Stomach (tissue), 9 donors: Measurements from ENCODE around the gene F2RL1. TPM values are rescaled to one million over a fixed set of nuclear protein-coding genes. Genes with fewer than 3 reads are reported as not detected.
"Not testable (repeated sequence)": the region's sequence is repeated elsewhere in the genome, so short reads cannot be mapped to it uniquely, and the experiment has no call there.

ENCODE experiments used
- DNase-seq, 2 donors: peaks; one replicate each; pipeline versions ENCODE4 v3.0.0 to v3.0.0-alpha.2; 2013 to 2019
- H3K27ac ChIP-seq, 5 donors: fragments of 200-600 bp in 4 of 5; sonication (generic) in 4 of 5; one replicate each; pipeline ENCODE4 v1.5.1; 2013 to 2019; ENCODE audit warnings: mild to moderate bottlenecking in 1 of 5, moderate library complexity in 1 of 5
- H3K27me3 ChIP-seq, 3 donors: fragments of 200-600 bp; sonication (generic); one replicate each; pipeline ENCODE4 v1.5.1; 2017 to 2019; ENCODE audit warnings: mixed run types in 1 of 3
- H3K36me3 ChIP-seq, 4 donors: fragments of 200-600 bp; sonication (generic); 1 replicate in 3 of 4; 2 replicates in 1 of 4; pipeline ENCODE4 v1.5.1; 2016 to 2019
- H3K4me1 ChIP-seq, 4 donors: fragments of 200-600 bp; sonication (generic); one replicate each; pipeline ENCODE4 v1.5.1; 2016 to 2019
- H3K4me3 ChIP-seq, 4 donors: fragments of 200-600 bp; sonication (generic) in 3 of 4; one replicate each; pipeline ENCODE4 v1.5.1; 2016 to 2019; ENCODE audit warnings: mild to moderate bottlenecking in 1 of 4
- H3K9me3 ChIP-seq, 4 donors: fragments of 200-600 bp; sonication (generic); one replicate each; pipeline ENCODE4 v1.5.1; 2016 to 2019
- EP300 ChIP-seq: sonication (generic); formaldehyde crosslinking; IDR thresholded peaks from one replicate; pipeline ENCODE4 v1.6.1; 2017; ENCODE audit warnings: antibody characterized with exemption
- POLR2A ChIP-seq, 4 donors: fragments of 450-650 bp; IDR thresholded peaks; one replicate each; pipeline ENCODE4 v1.6.1; 2016; ENCODE audit warnings: antibody characterized with exemption in 4 of 4, control low read depth in 2 of 4, mild to moderate bottlenecking in 1 of 4, moderate library complexity in 1 of 4
- POLR2AphosphoS5 ChIP-seq, 3 donors: sonication (generic); formaldehyde crosslinking; IDR thresholded peaks; one replicate each; pipeline ENCODE4 v1.6.1; 2016; ENCODE audit warnings: antibody characterized with exemption in 3 of 3
- WGBS, 5 donors: extraction: QIAGEN DNeasy Blood & Tissue Kit in 3 of 5; methylation state at CpG; one replicate each; pipeline versions ENCODE4 v1.1.5 to v1.1.7; 2013 to 2018; 5-methylcytosine and 5-hydroxymethylcytosine counted together
- intact Hi-C: fragments of 100-400 bp; cut with DNase I; formaldehyde crosslinking; loops from one replicate; pipeline ENCODE4 v1.15.1; 2023; ENCODE audit warnings: low total_unique reads
- polyA plus RNA-seq, 3 donors: library from polyadenylated mRNA; stranded (reverse); fragments of 200-250 nt; gene quantifications; one replicate each; pipeline ENCODE4 v1.2.3, GENCODE V29; 2013
- total RNA-seq, 5 donors: library from RNA; depleted of rRNA; stranded (reverse); fragments of >200 nt; gene quantifications; one replicate each; pipeline versions ENCODE4 v1.1.0 to v1.2.3, GENCODE V29; 2014 to 2016
- TF ChIP-seq, protein P1 (sequence below), 7 experiments: fragments of 450-650 bp in 4 of 7; fragments of 200-600 bp in 3 of 7; sonication (generic) in 3 of 7; IDR thresholded peaks; one replicate each; pipeline ENCODE4 v1.5.1; 2016 to 2019; ENCODE audit warnings: antibody characterized with exemption in 7 of 7, control low read depth in 2 of 7, mild to moderate bottlenecking in 1 of 7
- donor health status: healthy with polysubstance abuse.
- donor health status: Bipolar disorder and iron deficiency.
- donor health status: healthy.

F2RL1 gene
- total and polyA plus RNA-seq, 8 donors: 4.8 to 72.9 (median 16.7) TPM

- Histone ChIP-seq H3K27ac (peak overlapping the region; percentile 29 to 81 (median 41)), H3K9me3 (no peaks in the 10 kb centered on the region), H3K27me3 (no peaks in the 10 kb centered on the region), H3K4me3 (no peak overlapping the region), H3K36me3 (no peaks in the 10 kb centered on the region), H3K4me1 (peaks cover 7 to 51% (median 15%) of the 10 kb centered on the region in 4 donors)
- DNase-seq: peak in 1 of 2 donors; percentile 49
- WGBS, 5 donors: 68 to 83% (median 73%) methylated on average over 3 of the region's 3 CpGs
- TF ChIP-seq POLR2AphosphoS5 (IDR thresholded peaks at IDR 0.05) (no peak), EP300 (no peak), POLR2A (IDR thresholded peaks at IDR 0.05) (no peak)
- TF ChIP-seq, protein P1, sequence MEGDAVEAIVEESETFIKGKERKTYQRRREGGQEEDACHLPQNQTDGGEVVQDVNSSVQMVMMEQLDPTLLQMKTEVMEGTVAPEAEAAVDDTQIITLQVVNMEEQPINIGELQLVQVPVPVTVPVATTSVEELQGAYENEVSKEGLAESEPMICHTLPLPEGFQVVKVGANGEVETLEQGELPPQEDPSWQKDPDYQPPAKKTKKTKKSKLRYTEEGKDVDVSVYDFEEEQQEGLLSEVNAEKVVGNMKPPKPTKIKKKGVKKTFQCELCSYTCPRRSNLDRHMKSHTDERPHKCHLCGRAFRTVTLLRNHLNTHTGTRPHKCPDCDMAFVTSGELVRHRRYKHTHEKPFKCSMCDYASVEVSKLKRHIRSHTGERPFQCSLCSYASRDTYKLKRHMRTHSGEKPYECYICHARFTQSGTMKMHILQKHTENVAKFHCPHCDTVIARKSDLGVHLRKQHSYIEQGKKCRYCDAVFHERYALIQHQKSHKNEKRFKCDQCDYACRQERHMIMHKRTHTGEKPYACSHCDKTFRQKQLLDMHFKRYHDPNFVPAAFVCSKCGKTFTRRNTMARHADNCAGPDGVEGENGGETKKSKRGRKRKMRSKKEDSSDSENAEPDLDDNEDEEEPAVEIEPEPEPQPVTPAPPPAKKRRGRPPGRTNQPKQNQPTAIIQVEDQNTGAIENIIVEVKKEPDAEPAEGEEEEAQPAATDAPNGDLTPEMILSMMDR (IDR thresholded peaks at IDR 0.05): no peak
- intact Hi-C loops: no loop called here
Observed at GRCh38 chr5:76855961-76856360, 37.1 kb downstream of the F2RL1 start.

- 57 to 84% (median 68%) methylated on average over 4 of the region's 4 CpGs for WGBS, 5 donors
- H3K27me3 ChIP-seq, H3K4me3 ChIP-seq, intact Hi-C loops, H3K36me3 ChIP-seq, H3K9me3 ChIP-seq: not testable (repeated sequence)
- peak overlapping the region in 3 of 5 donors; percentile 41 to 81 (median 69) for H3K27ac ChIP-seq
- TF ChIP-seq POLR2AphosphoS5 (IDR thresholded peaks at IDR 0.05): peak in 2 of 3 donors; percentile 21 to 39
- peak in 1 of 2 donors; percentile 38 for DNase-seq
- H3K4me1 ChIP-seq: peaks cover 7 to 45% (median 15%) of the 10 kb centered on the region in 4 donors
Observed at GRCh38 chr5:76856800-76857199, 38.0 kb downstream of the F2RL1 start.

GRCh38 chr5:76859591-76860247, 40.9 kb downstream of the F2RL1 start:
- Histone ChIP-seq H3K4me3 (no peak overlapping the region), H3K9me3 (no peaks in the 10 kb centered on the region), H3K27ac (no peak overlapping the region), H3K4me1 (peaks cover 12 to 38% (median 17%) of the 10 kb centered on the region in 4 donors), H3K27me3 (no peaks in the 10 kb centered on the region), H3K36me3 (no peaks in the 10 kb centered on the region)
- TF ChIP-seq, protein P1 (IDR thresholded peaks at IDR 0.05): no peak
- TF ChIP-seq POLR2A (IDR thresholded peaks at IDR 0.05) (no peak), POLR2AphosphoS5 (IDR thresholded peaks at IDR 0.05) (no peak), EP300 (no peak)
- 81 to 92% (median 89%) methylated on average over 10 of the region's 10 CpGs for WGBS, 5 donors
- intact Hi-C loops: no loop called here
- no peak for DNase-seq

GRCh38 chr5:76861612-76862011, 42.8 kb downstream of the F2RL1 start:
- no peak for DNase-seq
- Histone ChIP-seq H3K36me3 (no peaks in the 10 kb centered on the region), H3K4me3 (no peak overlapping the region), H3K27me3 (no peaks in the 10 kb centered on the region), H3K27ac (no peak overlapping the region), H3K4me1 (peaks cover 0 to 19% (median 4%) of the 10 kb centered on the region in 4 donors), H3K9me3 (no peaks in the 10 kb centered on the region)
- no peak for TF ChIP-seq EP300
- no peak for TF ChIP-seq POLR2A (IDR thresholded peaks at IDR 0.05)
- no peak for TF ChIP-seq POLR2AphosphoS5 (IDR thresholded peaks at IDR 0.05)
- TF ChIP-seq, protein P1 (IDR thresholded peaks at IDR 0.05): no peak
- intact Hi-C loops: no loop called here
- 48 to 75% (median 57%) methylated on average over 5 of the region's 5 CpGs for WGBS, 5 donors

DNA sequence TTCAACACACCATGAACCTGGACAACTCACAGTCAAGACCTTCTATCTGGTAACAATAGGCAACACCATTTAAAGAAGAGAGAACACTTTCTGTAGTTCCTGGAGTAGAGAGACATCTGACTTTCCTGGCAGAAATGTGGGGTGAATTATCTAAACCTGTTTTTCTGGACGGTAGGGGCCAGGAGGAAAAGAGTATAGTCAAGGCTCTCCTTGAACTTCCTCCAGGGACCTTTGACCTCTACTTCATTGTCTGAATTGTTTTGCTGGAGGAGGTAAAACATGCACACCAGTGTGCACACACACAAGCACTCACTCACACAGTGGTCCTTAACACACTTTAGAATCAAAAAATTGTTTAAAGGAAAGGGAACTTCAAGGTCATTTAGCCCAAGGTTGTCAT, 44.2 kb downstream of the F2RL1 start:
- intact Hi-C loops: no loop called here
- WGBS, 5 donors: 21 to 46% (median 29%) methylated on average over 1 of the region's 1 CpG
- peak in 1 of 2 donors; percentile 47 for DNase-seq

More for the DNA sequence above, 44.2 kb downstream of the F2RL1 start:
- no peaks in the 10 kb centered on the region for H3K27me3 ChIP-seq
- TF ChIP-seq POLR2AphosphoS5 (IDR thresholded peaks at IDR 0.05): peak in 1 of 3 donors; percentile 3
- no peak for TF ChIP-seq EP300
- TF ChIP-seq, protein P1 (IDR thresholded peaks at IDR 0.05): no peak
- no peak for TF ChIP-seq POLR2A (IDR thresholded peaks at IDR 0.05)
- H3K4me3 ChIP-seq: no peak overlapping the region
- H3K27ac ChIP-seq: no peak overlapping the region
- H3K9me3 ChIP-seq: no peaks in the 10 kb centered on the region
- no peaks in the 10 kb centered on the region for H3K36me3 ChIP-seq
- H3K4me1 ChIP-seq: peaks cover 0 to 19% (median 4%) of the 10 kb centered on the region in 4 donors
